H9 (cell line): ENCODE data around the gene NUP210. TPM values are rescaled to one million over a fixed set of nuclear protein-coding genes. Genes with fewer than 3 reads are reported as not detected.

Source experiments
- DNase-seq: peaks from one replicate; pipeline ENCODE4 v3.0.0-alpha.2; 2017
- H2AFZ ChIP-seq: one replicate; pipeline ENCODE4 v1.6.1; 2013; ENCODE audit warnings: mild to moderate bottlenecking, low read length, control low read depth, moderate library complexity
- H2AK5ac ChIP-seq: 2 replicates; pipeline ENCODE4 v1.6.1; 2013; ENCODE audit warnings: low read length, control low read depth, mixed read lengths; ENCODE audit not compliant: insufficient read length
- H2BK120ac ChIP-seq: one replicate; pipeline ENCODE4 v1.6.1; 2013; ENCODE audit warnings: low read depth, mild to moderate bottlenecking, low read length, control low read depth, inconsistent platforms; ENCODE audit not compliant: poor library complexity, severe bottlenecking
- H2BK12ac ChIP-seq: 2 replicates; pipeline ENCODE4 v1.6.1; 2013; ENCODE audit warnings: low read length, control low read depth, mixed read lengths, low read depth; ENCODE audit not compliant: insufficient read length
- H2BK15ac ChIP-seq: 2 replicates; pipeline ENCODE4 v1.6.1; 2013; ENCODE audit warnings: low read depth, low read length, control low read depth
- H2BK20ac ChIP-seq: one replicate; pipeline ENCODE4 v1.6.1; 2013; ENCODE audit warnings: low read depth, mild to moderate bottlenecking, low read length, control low read depth, inconsistent platforms; ENCODE audit not compliant: poor library complexity, severe bottlenecking
- H2BK5ac ChIP-seq: 2 replicates; pipeline ENCODE4 v1.6.1; 2013; ENCODE audit warnings: low read length, control low read depth, mixed read lengths; ENCODE audit not compliant: insufficient read length
- H3K14ac ChIP-seq: 2 replicates; pipeline ENCODE4 v1.6.1; 2013; ENCODE audit warnings: low read length, control low read depth; ENCODE audit not compliant: insufficient read depth
- H3K18ac ChIP-seq: 2 replicates; pipeline ENCODE4 v1.6.1; 2013; ENCODE audit warnings: low read depth, mild to moderate bottlenecking, mixed read lengths, low read length, control low read depth; ENCODE audit not compliant: insufficient read length
- H3K23ac ChIP-seq: 2 replicates; pipeline ENCODE4 v1.6.1; 2013; ENCODE audit warnings: low read length, control low read depth, mixed read lengths, low read depth; ENCODE audit not compliant: insufficient read length
- H3K23me2 ChIP-seq: 2 replicates; pipeline ENCODE4 v1.6.1; 2013; ENCODE audit warnings: low read depth, mild to moderate bottlenecking, mixed read lengths, low read length, control low read depth; ENCODE audit not compliant: insufficient read length, poor library complexity, severe bottlenecking
- H3K27ac ChIP-seq: 2 replicates; pipeline ENCODE4 v1.5.1; 2013; ENCODE audit warnings: low read length, control low read depth, mixed read lengths, low read depth; ENCODE audit not compliant: insufficient read length
- H3K27me3 ChIP-seq: 2 replicates; pipeline ENCODE4 v1.6.1; 2013; ENCODE audit warnings: low read length, control low read depth, inconsistent platforms; ENCODE audit not compliant: insufficient read depth
- H3K4ac ChIP-seq: 2 replicates; pipeline ENCODE4 v1.6.1; 2013; ENCODE audit warnings: low read depth, mild to moderate bottlenecking, control low read depth, inconsistent platforms, low read length, moderate library complexity
- H3K4me1 ChIP-seq: 2 replicates; pipeline ENCODE4 v1.6.1; 2013; ENCODE audit warnings: low read length, control low read depth, inconsistent platforms; ENCODE audit not compliant: insufficient read depth
- H3K4me2 ChIP-seq: 2 replicates; pipeline ENCODE4 v1.6.1; 2013; ENCODE audit warnings: low read length, control low read depth, mixed read lengths; ENCODE audit not compliant: insufficient read length, insufficient read depth
- H3K56ac ChIP-seq: 2 replicates; pipeline ENCODE4 v1.6.1; 2013; ENCODE audit warnings: low read depth, mild to moderate bottlenecking, mixed read lengths, low read length, control low read depth; ENCODE audit not compliant: insufficient read length
- H3K79me1 ChIP-seq: 2 replicates; pipeline ENCODE4 v1.6.1; 2013; ENCODE audit warnings: low read depth, mild to moderate bottlenecking, moderate library complexity, low read length, control low read depth, inconsistent platforms; ENCODE audit not compliant: insufficient read depth, poor library complexity, severe bottlenecking
- H3K79me2 ChIP-seq: 2 replicates; pipeline ENCODE4 v1.6.1; 2013; ENCODE audit warnings: low read length, control low read depth, inconsistent platforms; ENCODE audit not compliant: insufficient read depth
- H3K9ac ChIP-seq: 2 replicates; pipeline ENCODE4 v1.6.1; 2013; ENCODE audit warnings: low read length, control low read depth, mixed read lengths; ENCODE audit not compliant: insufficient read length; ENCODE audit errors: extremely low read depth
- H3K9me3 ChIP-seq: one replicate; pipeline ENCODE4 v1.6.1; 2013; ENCODE audit warnings: low read depth, low read length, inconsistent platforms; ENCODE audit not compliant: control insufficient read depth
- H3T11ph ChIP-seq: one replicate; pipeline ENCODE4 v1.6.1; 2013; ENCODE audit warnings: mild to moderate bottlenecking, low read length, control low read depth, inconsistent platforms
- H4K20me1 ChIP-seq: one replicate; pipeline ENCODE4 v1.6.1; 2013; ENCODE audit not compliant: control insufficient read depth, insufficient read length, insufficient read depth
- H4K5ac ChIP-seq: 2 replicates; pipeline ENCODE4 v1.6.1; 2013; ENCODE audit warnings: low read depth, mild to moderate bottlenecking, mixed read lengths, low read length, control low read depth; ENCODE audit not compliant: insufficient read length
- H4K8ac ChIP-seq: replicated peaks from 2 replicates; pipeline ENCODE4 v1.6.1; 2013; ENCODE audit warnings: low read length, control low read depth, mixed read lengths, low read depth; ENCODE audit not compliant: insufficient read length
- H4K91ac ChIP-seq: 2 replicates; pipeline ENCODE4 v1.6.1; 2013; ENCODE audit warnings: low read depth, mild to moderate bottlenecking, moderate library complexity, mixed read lengths, low read length, control low read depth; ENCODE audit not compliant: insufficient read length
- H3K27ac Mint-ChIP-seq, 3 experiments: 2 replicates in 2 of 3; 3 replicates in 1 of 3; pipeline ENCODE4 v1.8.0; 2020 to 2021; ENCODE audit warnings: mixed read lengths in 3 of 3, mild to moderate bottlenecking in 1 of 3, moderate library complexity in 1 of 3
- H3K27me3 Mint-ChIP-seq: 2 replicates; pipeline ENCODE4 v1.8.0; 2021; ENCODE audit warnings: low read depth, mild to moderate bottlenecking, moderate library complexity, mixed read lengths
- H3K36me3 Mint-ChIP-seq, 3 experiments: 2 replicates in 2 of 3; 3 replicates in 1 of 3; pipeline ENCODE4 v1.8.0; 2020 to 2021; ENCODE audit warnings: low read depth in 3 of 3, mixed read lengths in 3 of 3; ENCODE audit not compliant: insufficient read depth in 1 of 3
- H3K4me1 Mint-ChIP-seq, 2 experiments: 2 replicates each; pipeline ENCODE4 v1.8.0; 2020; ENCODE audit warnings: mixed read lengths in 2 of 2
- H3K4me3 Mint-ChIP-seq, 2 experiments: 2 replicates in 1 of 2; 3 replicates in 1 of 2; pipeline ENCODE4 v1.8.0; 2020 to 2021; ENCODE audit warnings: mild to moderate bottlenecking in 2 of 2, mixed read lengths in 2 of 2, moderate library complexity in 1 of 2
- H3K9me3 Mint-ChIP-seq, 2 experiments: 2 replicates in 1 of 2; 3 replicates in 1 of 2; pipeline ENCODE4 v1.8.0; 2020; ENCODE audit warnings: mild to moderate bottlenecking in 2 of 2, mixed read lengths in 2 of 2, moderate library complexity in 1 of 2
- WGBS: extraction: QIAGEN DNeasy Blood & Tissue Kit; methylation state at CpG from one replicate; pipeline ENCODE4 v1.1.7; 2013; ENCODE audit warnings: missing lambda C conversion rate, low lambda C conversion rate, mixed read lengths; ENCODE audit not compliant: insufficient read length; ENCODE audit errors: extremely low coverage; 5-methylcytosine and 5-hydroxymethylcytosine counted together
- total RNA-seq: library from RNA; stranded (reverse); gene quantifications from 2 replicates; pipeline ENCODE4 v1.2.1, GENCODE V29; 2021
- TF ChIP-seq, protein P1 (sequence below): fragments of 200-600 bp; sonication (generic); conservative IDR thresholded peaks from 3 replicates; pipeline ENCODE4 v1.8.0; 2021; ENCODE audit warnings: antibody characterized with exemption, mild to moderate bottlenecking

Gene NUP210
- total RNA-seq, 1 experiment from 2014 or later = 48.8 TPM

DNA sequence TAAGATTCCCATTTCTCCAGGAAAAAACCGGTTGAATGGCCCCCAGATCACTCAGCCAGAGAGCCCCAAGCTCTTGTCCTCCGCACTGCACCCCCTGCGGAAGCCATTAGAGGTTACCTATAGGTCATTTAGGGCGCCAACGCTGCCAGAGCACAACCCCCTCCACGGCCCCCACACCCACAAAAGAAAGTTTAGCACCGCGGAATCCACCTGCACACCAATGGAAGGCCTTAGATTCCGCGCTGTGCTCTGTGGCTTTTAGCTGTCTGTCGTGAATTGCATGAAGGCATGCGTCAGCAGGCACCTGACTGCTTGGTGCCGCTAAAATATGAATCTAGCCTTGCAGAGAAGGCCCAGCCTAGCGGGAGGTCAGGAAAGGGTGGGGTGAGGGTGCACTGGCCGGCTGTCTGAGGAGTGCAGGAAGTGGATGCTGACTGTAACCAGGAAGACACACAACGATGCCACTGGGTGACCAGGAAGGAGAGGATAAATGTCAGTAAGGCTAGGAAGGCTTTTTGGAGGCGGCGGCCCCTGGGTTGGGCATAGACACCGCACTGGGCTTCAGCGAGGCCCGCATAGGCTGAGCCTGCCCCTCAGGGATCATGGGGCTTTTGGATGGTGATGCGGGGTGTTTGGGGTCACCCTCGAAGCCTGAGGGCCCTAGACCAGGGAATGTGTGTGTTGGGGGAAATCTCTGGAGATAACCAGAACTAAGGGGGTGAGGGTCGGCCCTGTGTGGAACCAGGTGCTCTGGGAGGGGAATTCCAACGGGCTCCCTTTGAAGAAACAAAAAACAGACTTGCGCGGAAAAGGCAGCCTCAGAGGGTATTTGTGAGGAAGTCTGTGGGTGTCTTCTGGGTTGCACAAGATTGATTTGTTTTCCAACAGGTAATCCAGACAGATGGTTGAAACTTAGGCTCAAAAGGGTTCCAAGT lies 976 bp upstream of the NUP210 start:
- no peak overlapping the region for H3K23ac ChIP-seq
- DNase-seq = no peak
- H4K8ac ChIP-seq = no peak overlapping the region
- no peaks in the 10 kb centered on the region for H3K79me1 ChIP-seq
- H2BK20ac ChIP-seq = no peak overlapping the region
- peak overlapping the region; percentile 64 for H3K14ac ChIP-seq
- peaks cover 5% of the 10 kb centered on the region for H4K20me1 ChIP-seq
- no peak overlapping the region for H2BK120ac ChIP-seq
- H3K56ac ChIP-seq = no peak overlapping the region
- H3K9me3 ChIP-seq = no peaks in the 10 kb centered on the region
- H2BK15ac ChIP-seq = no peak overlapping the region
- peak overlapping the region; percentile 28 for H3K4me2 ChIP-seq
- no peak overlapping the region for H2BK12ac ChIP-seq
- Mint-ChIP-seq H3K27me3 (peaks cover 14% of the 10 kb centered on the region), H3K27ac (peak overlapping the region; percentile 58 to 85 (median 59); a peak in 4 of 7 replicates), H3K36me3 (peaks cover 0 to 2% (median 0%) of the 10 kb centered on the region in 3 experiments; a peak in 2 of 7 replicates), H3K4me1 (peaks cover 16 to 27% of the 10 kb centered on the region in 2 experiments), H3K9me3 (no peaks in the 10 kb centered on the region; a peak in 2 of 5 replicates), H3K4me3 (peak overlapping the region; percentile 68 to 79)
- TF ChIP-seq, protein P1, sequence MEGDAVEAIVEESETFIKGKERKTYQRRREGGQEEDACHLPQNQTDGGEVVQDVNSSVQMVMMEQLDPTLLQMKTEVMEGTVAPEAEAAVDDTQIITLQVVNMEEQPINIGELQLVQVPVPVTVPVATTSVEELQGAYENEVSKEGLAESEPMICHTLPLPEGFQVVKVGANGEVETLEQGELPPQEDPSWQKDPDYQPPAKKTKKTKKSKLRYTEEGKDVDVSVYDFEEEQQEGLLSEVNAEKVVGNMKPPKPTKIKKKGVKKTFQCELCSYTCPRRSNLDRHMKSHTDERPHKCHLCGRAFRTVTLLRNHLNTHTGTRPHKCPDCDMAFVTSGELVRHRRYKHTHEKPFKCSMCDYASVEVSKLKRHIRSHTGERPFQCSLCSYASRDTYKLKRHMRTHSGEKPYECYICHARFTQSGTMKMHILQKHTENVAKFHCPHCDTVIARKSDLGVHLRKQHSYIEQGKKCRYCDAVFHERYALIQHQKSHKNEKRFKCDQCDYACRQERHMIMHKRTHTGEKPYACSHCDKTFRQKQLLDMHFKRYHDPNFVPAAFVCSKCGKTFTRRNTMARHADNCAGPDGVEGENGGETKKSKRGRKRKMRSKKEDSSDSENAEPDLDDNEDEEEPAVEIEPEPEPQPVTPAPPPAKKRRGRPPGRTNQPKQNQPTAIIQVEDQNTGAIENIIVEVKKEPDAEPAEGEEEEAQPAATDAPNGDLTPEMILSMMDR = no peak
- no peak overlapping the region for H3T11ph ChIP-seq
- H3K79me2 ChIP-seq = no peaks in the 10 kb centered on the region; the same call in 1 of the 2 replicates
- no CpG with 5 or more reads among the region's 27 CpGs for WGBS
- no peak overlapping the region for H3K9ac ChIP-seq
- no peak overlapping the region for H4K91ac ChIP-seq
- H3K27ac ChIP-seq = no peak overlapping the region
- H3K23me2 ChIP-seq = peaks cover 10% of the 10 kb centered on the region
- no peak overlapping the region for H2AFZ ChIP-seq
- peaks cover 4% of the 10 kb centered on the region; the same call in 1 of the 2 replicates for H3K4me1 ChIP-seq
- no peaks in the 10 kb centered on the region for H3K27me3 ChIP-seq
- H3K18ac ChIP-seq = peak overlapping the region; percentile 41
- H3K4ac ChIP-seq = no peak overlapping the region
- no peak overlapping the region for H2AK5ac ChIP-seq
- H2BK5ac ChIP-seq = no peak overlapping the region
- H4K5ac ChIP-seq = no peak overlapping the region
